ENCODE data around the gene CAPN12. TPM values are rescaled to one million over a fixed set of nuclear protein-coding genes. Genes with fewer than 3 reads are reported as not detected.

CAPN12 gene
- total RNA-seq, 1 donor from 2014 or later, result 18.2 TPM

GRCh38 chr19:38682872-38683392, 61.3 kb downstream of the CAPN12 start:
- intact Hi-C loops (cut with DNase I), result no loop called here
- peak in 1 of 2 donors; percentile 0 for ATAC-seq

GRCh38 chr19:38682195-38682867, 61.9 kb downstream of the CAPN12 start:
- no peak for DNase-seq

More at GRCh38 chr19:38682872-38683392, 61.3 kb downstream of the CAPN12 start:
- Histone ChIP-seq H3K4me1 (peaks cover 96% of the 10 kb centered on the region), H3K9me3 (no peaks in the 10 kb centered on the region), H3K27me3 (ENCODE audit: low read depth) (no peaks in the 10 kb centered on the region), H3K27ac (peak overlapping the region; percentile 91), H3K4me3 (no peak overlapping the region), H3K36me3 (peaks cover 3% of the 10 kb centered on the region)
- TF ChIP-seq CTCF (IDR thresholded peaks at IDR 0.05), result no peak
- no peak for DNase-seq

More at GRCh38 chr19:38682195-38682867, 61.9 kb downstream of the CAPN12 start:
- intact Hi-C loops (cut with DNase I), result no loop called here
- Histone ChIP-seq H3K27me3 (ENCODE audit: low read depth) (no peaks in the 10 kb centered on the region), H3K4me1 (peaks cover 96% of the 10 kb centered on the region), H3K27ac (peak overlapping the region; percentile 91), H3K9me3 (no peaks in the 10 kb centered on the region), H3K36me3 (peaks cover 3% of the 10 kb centered on the region), H3K4me3 (no peak overlapping the region)
- no peak for ATAC-seq
- no peak for TF ChIP-seq CTCF (IDR thresholded peaks at IDR 0.05)

Other genes starting within 250 kb of the CAPN12 start
- gene MAP4K1, start 126.5 kb downstream of the CAPN12 start, total RNA-seq, result 11.4 TPM
- 229 TPM for gene EIF3K, start 125.3 kb downstream of the CAPN12 start, total RNA-seq
- gene ACTN4, start 96.8 kb downstream of the CAPN12 start, total RNA-seq, result 454 TPM
- not detected for gene LGALS7, start 29.0 kb upstream of the CAPN12 start, total RNA-seq
- gene LGALS7B, start 44.7 kb upstream of the CAPN12 start, total RNA-seq, result not detected
- gene LGALS4, start 68.5 kb upstream of the CAPN12 start, total RNA-seq, result 4.2 TPM
- gene ECH1, start 87.3 kb upstream of the CAPN12 start, total RNA-seq, result 227 TPM
- 274 TPM for gene HNRNPL, start 105.5 kb upstream of the CAPN12 start, total RNA-seq
- 8.3 TPM for gene RINL, start 133.8 kb upstream of the CAPN12 start, total RNA-seq
- 60.1 TPM for gene SIRT2, start 155.1 kb upstream of the CAPN12 start, total RNA-seq
- gene NFKBIB, start 155.5 kb upstream of the CAPN12 start, total RNA-seq, result 23.1 TPM
- not detected for gene CCER2, start 167.7 kb upstream of the CAPN12 start, total RNA-seq
- 21.0 TPM for gene SARS2, start 186.3 kb upstream of the CAPN12 start, total RNA-seq
- 25.9 TPM for gene MRPS12, start 186.5 kb upstream of the CAPN12 start, total RNA-seq
- gene FBXO17, start 231.3 kb upstream of the CAPN12 start, total RNA-seq, result 10.5 TPM

Data from lower lobe of right lung (tissue), 2 donors.